B cell (primary cell): ENCODE data around the gene LRRC47. TPM values are rescaled to one million over a fixed set of nuclear protein-coding genes. Genes with fewer than 3 reads are reported as not detected.
"Not testable (repeated sequence)": the region's sequence is repeated elsewhere in the genome, so short reads cannot be mapped to it uniquely, and the experiment has no call there.

Experiments used
- ATAC-seq: fragments of 200-7000 bp; cut with Tn5 transposase; one replicate; pipeline ENCODE4 v1.10.0; 2021; ENCODE audit warnings: low read depth, mild to moderate bottlenecking, moderate number of reproducible peaks, moderate library complexity
- CTCF ChIA-PET: fragments of 350-600 bp; sonication (Branson Sonifier 250); formaldehyde crosslinking; loops from one replicate; lab custom pipeline; 2021; ENCODE audit warnings: antibody characterized with exemption, inconsistent platforms; lab: Charles Lee
- POLR2A ChIA-PET: fragments of 350-600 bp; sonication (Branson Sonifier 250); formaldehyde crosslinking; loops from one replicate; lab custom pipeline; 2021; ENCODE audit warnings: antibody characterized with exemption; lab: Charles Lee
- DNase-seq: peaks from one replicate; pipeline ENCODE4 v3.0.0; 2013
- H2AFZ ChIP-seq: 2 replicates; pipeline ENCODE4 v1.6.1; 2012; ENCODE audit warnings: mild to moderate bottlenecking, low read depth, low read length; ENCODE audit not compliant: insufficient read depth, poor library complexity, severe bottlenecking
- H3K27ac ChIP-seq, 2 donors: 1 replicate in 1 of 2; 2 replicates in 1 of 2; pipeline ENCODE4 v1.5.1; 2012 to 2013; ENCODE audit warnings: low read length in 2 of 2, mild to moderate bottlenecking in 2 of 2, moderate library complexity in 1 of 2
- H3K27me3 ChIP-seq, 4 experiments: fragments of 200-600 bp in 1 of 4; sonication (generic) in 1 of 4; replicated peaks in 1 of 4; 1 replicate in 2 of 4; 2 replicates in 2 of 4; pipeline versions ENCODE4 v1.6.1 to v1.7.0; 2013 to 2016; ENCODE audit warnings: low read length in 3 of 4, mild to moderate bottlenecking in 2 of 4, mixed read lengths in 1 of 4, moderate library complexity in 1 of 4; ENCODE audit not compliant: insufficient read depth in 4 of 4, control insufficient read depth in 3 of 4; ENCODE audit errors: control extremely low read depth in 1 of 4
- H3K36me3 ChIP-seq, 2 experiments: replicated peaks in 1 of 2; 1 replicate in 1 of 2; 2 replicates in 1 of 2; pipeline versions ENCODE4 v1.6.1 to v1.7.1; 2013; ENCODE audit warnings: low read length in 1 of 2; ENCODE audit not compliant: insufficient read depth in 2 of 2, control insufficient read depth in 1 of 2; ENCODE audit errors: control extremely low read depth in 1 of 2, extremely low read depth in 1 of 2
- H3K4me1 ChIP-seq, 2 donors: fragments of 200-600 bp in 1 of 2; sonication (generic) in 1 of 2; 1 replicate in 1 of 2; 2 replicates in 1 of 2; pipeline versions ENCODE4 v1.5.1 to v1.6.1; 2013 to 2017; ENCODE audit warnings: low read length in 2 of 2; ENCODE audit not compliant: control insufficient read depth in 2 of 2, insufficient read depth in 2 of 2
- H3K4me2 ChIP-seq: replicated peaks from 2 replicates; pipeline ENCODE3; 2012; ENCODE audit warnings: mild to moderate bottlenecking, low read depth, low read length; ENCODE audit not compliant: poor library complexity, severe bottlenecking
- H3K4me3 ChIP-seq, 5 experiments: fragments of 200-600 bp in 1 of 5; sonication (generic) in 1 of 5; 1 replicate in 3 of 5; 2 replicates in 2 of 5; pipeline versions ENCODE4 v1.5.1 to v1.7.0; 2011 to 2016; ENCODE audit warnings: low read length in 4 of 5, mild to moderate bottlenecking in 4 of 5, low read depth in 2 of 5, control low read depth in 1 of 5, moderate library complexity in 1 of 5; ENCODE audit not compliant: insufficient read depth in 1 of 5; ENCODE audit errors: control extremely low read depth in 1 of 5, extremely low read depth in 1 of 5
- H3K79me2 ChIP-seq: fragments of 200-600 bp; sonication (generic); one replicate; pipeline ENCODE4 v1.6.0; 2016; ENCODE audit warnings: low read length; ENCODE audit not compliant: control insufficient read depth, insufficient read depth
- H3K9ac ChIP-seq: fragments of 200-600 bp; sonication (generic); 2 replicates; pipeline ENCODE4 v1.6.1; 2017; ENCODE audit warnings: mild to moderate bottlenecking, low read length, moderate library complexity
- H3K9me3 ChIP-seq, 3 donors: one replicate each; pipeline versions ENCODE4 v1.6.1 to v1.7.1; 2013; ENCODE audit warnings: low read length in 2 of 3; ENCODE audit not compliant: control insufficient read depth in 2 of 3, insufficient read depth in 1 of 3; ENCODE audit errors: control extremely low read depth in 1 of 3
- H4K20me1 ChIP-seq: 2 replicates; pipeline ENCODE4 v1.6.0; 2012; ENCODE audit warnings: mild to moderate bottlenecking, low read length; ENCODE audit not compliant: insufficient read depth, control insufficient read depth, poor library complexity, severe bottlenecking
- H3K27ac Mint-ChIP-seq: one replicate; pipeline ENCODE4 v1.8.0; 2021; ENCODE audit warnings: mixed read lengths
- H3K27me3 Mint-ChIP-seq: one replicate; pipeline ENCODE4 v1.8.0; 2021; ENCODE audit warnings: mixed read lengths
- H3K4me1 Mint-ChIP-seq: one replicate; pipeline ENCODE4 v1.8.0; 2021; ENCODE audit warnings: mixed read lengths
- H3K4me3 Mint-ChIP-seq: one replicate; pipeline ENCODE4 v1.8.0; 2021; ENCODE audit warnings: mixed read lengths
- H3K9me3 Mint-ChIP-seq: one replicate; pipeline ENCODE4 v1.8.0; 2022; ENCODE audit warnings: mixed read lengths; ENCODE audit not compliant: insufficient read depth
- CTCF ChIP-seq: fragments of 200-600 bp; IDR thresholded peaks from one replicate; pipeline ENCODE4 v1.8.0; 2022; ENCODE audit warnings: antibody characterized with exemption, mild to moderate bottlenecking
- EZH2 ChIP-seq: IDR thresholded peaks from 2 replicates; pipeline ENCODE4 v1.6.1; 2012; ENCODE audit warnings: borderline replicate concordance, low read depth, mild to moderate bottlenecking, moderate library complexity, low read length; ENCODE audit not compliant: insufficient read depth, poor library complexity, severe bottlenecking
- WGBS: methylation state at CpG from one replicate; pipeline ENCODE4 v1.1.5; 2013; ENCODE audit warnings: missing lambda C conversion rate; ENCODE audit not compliant: insufficient coverage; 5-methylcytosine and 5-hydroxymethylcytosine counted together
- intact Hi-C: fragments of 100-400 bp; cut with micrococcal nuclease; formaldehyde crosslinking; loops from one replicate; pipeline ENCODE4 v1.10.0; 2022
- polyA plus RNA-seq: library from polyadenylated mRNA; depleted of rRNA; stranded (reverse); fragments of >200 nt; gene quantifications from 2 replicates; pipeline ENCODE4 v1.2.3, GENCODE V29; 2012
- total RNA-seq, 2 donors: library from RNA; stranded (reverse); fragments of 120-200 nt in 1 of 2; gene quantifications; 1 replicate in 1 of 2; 2 replicates in 1 of 2; pipeline versions ENCODE4 v1.2.3 to v1.2.4, GENCODE V29; 2013 to 2022

The LRRC47 gene
- total and polyA plus RNA-seq, 2 donors (not counting 1 experiment from before 2014, with no cell fraction given), result 16.7 to 48.2 TPM

- DNase-seq (no peak), ATAC-seq (no peak)
- no peak overlapping the region for H2AFZ ChIP-seq
- intact Hi-C loops, result no loop called here
- CTCF ChIA-PET, result interaction anchor here (1.4 to 1.5 kb wide), 2 partner anchors 38 to 81 kb away, joined by 3 to 4 read pairs; no protein-coding TSS in a partner anchor
- no peak overlapping the region for H3K9ac ChIP-seq
- H4K20me1 ChIP-seq, result no peaks in the 10 kb centered on the region
- H3K4me1 ChIP-seq, result peaks cover 0 to 3% of the 10 kb centered on the region in 2 donors
- no peak overlapping the region for H3K4me2 ChIP-seq
- Mint-ChIP-seq H3K9me3 (no peaks in the 10 kb centered on the region), H3K4me3 (no peak overlapping the region), H3K27me3 (peaks cover 27% of the 10 kb centered on the region), H3K27ac (no peak overlapping the region), H3K4me1 (peaks cover 4% of the 10 kb centered on the region)
- H3K27me3 ChIP-seq, result peaks cover 0 to 10% (median 4%) of the 10 kb centered on the region in 4 experiments
- H3K79me2 ChIP-seq, result no peaks in the 10 kb centered on the region
- H3K9me3 ChIP-seq, result peaks cover 0 to 7% (median 0%) of the 10 kb centered on the region in 3 donors
- no peak overlapping the region for H3K4me3 ChIP-seq
- POLR2A ChIA-PET, result no interaction called here
- no peak for TF ChIP-seq EZH2
- no peak for TF ChIP-seq CTCF
- H3K36me3 ChIP-seq, result no peaks in the 10 kb centered on the region
- WGBS, result 82% methylated on average over 11 of the region's 11 CpGs
- no peak overlapping the region for H3K27ac ChIP-seq
Observed at GRCh38 chr1:3805038-3805437, 8.7 kb upstream of the LRRC47 start.

- H3K4me2 ChIP-seq, H3K9me3 ChIP-seq, H3K27ac ChIP-seq, POLR2A ChIA-PET, H3K79me2 ChIP-seq, H3K36me3 ChIP-seq, H3K9ac ChIP-seq, H3K4me1 Mint-ChIP-seq, H3K27ac Mint-ChIP-seq, H4K20me1 ChIP-seq, DNase-seq, H3K4me3 ChIP-seq, H3K9me3 Mint-ChIP-seq, H3K4me3 Mint-ChIP-seq, H2AFZ ChIP-seq, ATAC-seq, H3K4me1 ChIP-seq: not testable (repeated sequence)
- CTCF ChIA-PET, result interaction anchor here (1.4 to 1.5 kb wide), 2 partner anchors 37 to 80 kb away, joined by 3 to 4 read pairs; no protein-coding TSS in a partner anchor
- intact Hi-C loops, result loop anchor here (5.0 kb wide), 1 partner anchor 352 kb away; the partner anchor contains the start of gene ARHGEF16
- peaks cover 0 to 13% (median 4%) of the 10 kb centered on the region in 4 experiments for H3K27me3 ChIP-seq
- 63% methylated on average over 7 of the region's 7 CpGs for WGBS
- peaks cover 30% of the 10 kb centered on the region for H3K27me3 Mint-ChIP-seq
Observed at GRCh38 chr1:3804627-3804944, 8.3 kb upstream of the LRRC47 start.
